ENCODE measurements around the gene HEXIM2.

GRCh38 chr17:45200701-45201100 is 39.0 kb downstream of the HEXIM2 start:
- TF ChIP-seq CTCF (IDR thresholded peaks at IDR 0.05): no peak
- no peak for TF ChIP-seq POLR2A (IDR thresholded peaks at IDR 0.05)
- TF ChIP-seq POLR2AphosphoS5 (IDR thresholded peaks at IDR 0.05): no peak
